Measurements from ENCODE around the gene CCDC177. TPM values are rescaled to one million over a fixed set of nuclear protein-coding genes. Genes with fewer than 3 reads are reported as not detected.
"Not testable (repeated sequence)": the region's sequence is repeated elsewhere in the genome, so short reads cannot be mapped to it uniquely, and the experiment has no call there.

Gene CCDC177
- total RNA-seq, 1 donor from 2014 or later = 0.08 TPM

- ATAC-seq = no peak
Observed at GRCh38 chr14:69600304-69600891, 25.7 kb upstream of the CCDC177 start.

GRCh38 chr14:69599431-69599830 is 24.8 kb upstream of the CCDC177 start:
- DNase-seq (ENCODE audit: low spot score); ATAC-seq: not testable (repeated sequence)

More at GRCh38 chr14:69600304-69600891, 25.7 kb upstream of the CCDC177 start:
- DNase-seq (ENCODE audit: low spot score) = no peak

DNA sequence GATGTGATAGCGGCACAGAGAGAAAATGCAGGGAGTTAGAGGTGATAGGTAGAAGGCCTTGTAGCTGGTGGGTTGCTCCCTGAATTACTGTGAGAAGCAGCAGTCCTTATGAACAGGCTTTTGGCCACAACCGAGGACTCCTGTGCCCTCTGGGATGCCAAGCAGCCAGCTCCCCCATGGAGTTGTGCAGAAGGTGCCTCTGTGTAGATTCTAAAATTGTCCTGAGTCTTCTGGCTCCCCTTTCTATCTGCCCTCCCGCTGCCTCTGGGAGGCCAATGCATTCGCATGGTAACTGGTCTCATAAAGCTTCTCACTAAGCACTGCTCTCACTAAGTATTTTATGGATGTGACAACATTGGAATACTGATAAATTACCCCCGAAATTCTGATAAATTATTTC is 20.7 kb upstream of the CCDC177 start:
- no peak for ATAC-seq
- no peak for DNase-seq (ENCODE audit: low spot score)

DNA sequence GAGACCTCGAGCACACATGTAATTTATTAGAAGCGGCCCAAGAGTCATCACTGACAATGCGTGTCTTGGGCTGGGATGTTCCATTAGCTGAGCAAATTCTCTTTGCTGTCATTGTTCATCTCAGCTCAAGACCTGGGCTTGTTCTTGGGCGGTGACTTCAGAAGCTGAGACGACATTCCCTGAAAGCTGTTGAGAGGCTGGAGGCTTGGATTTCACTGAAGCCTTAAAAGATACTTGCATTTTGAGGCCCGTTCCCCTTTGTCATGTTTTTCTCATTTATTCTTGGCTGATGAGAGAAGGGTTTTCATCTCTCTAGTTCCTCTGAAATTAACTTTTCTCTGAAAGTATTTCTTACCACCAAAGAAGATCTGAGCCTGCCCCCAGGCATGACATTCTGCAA is 20.2 kb upstream of the CCDC177 start:
- DNase-seq (ENCODE audit: low spot score) (no peak), ATAC-seq (no peak)

DNA sequence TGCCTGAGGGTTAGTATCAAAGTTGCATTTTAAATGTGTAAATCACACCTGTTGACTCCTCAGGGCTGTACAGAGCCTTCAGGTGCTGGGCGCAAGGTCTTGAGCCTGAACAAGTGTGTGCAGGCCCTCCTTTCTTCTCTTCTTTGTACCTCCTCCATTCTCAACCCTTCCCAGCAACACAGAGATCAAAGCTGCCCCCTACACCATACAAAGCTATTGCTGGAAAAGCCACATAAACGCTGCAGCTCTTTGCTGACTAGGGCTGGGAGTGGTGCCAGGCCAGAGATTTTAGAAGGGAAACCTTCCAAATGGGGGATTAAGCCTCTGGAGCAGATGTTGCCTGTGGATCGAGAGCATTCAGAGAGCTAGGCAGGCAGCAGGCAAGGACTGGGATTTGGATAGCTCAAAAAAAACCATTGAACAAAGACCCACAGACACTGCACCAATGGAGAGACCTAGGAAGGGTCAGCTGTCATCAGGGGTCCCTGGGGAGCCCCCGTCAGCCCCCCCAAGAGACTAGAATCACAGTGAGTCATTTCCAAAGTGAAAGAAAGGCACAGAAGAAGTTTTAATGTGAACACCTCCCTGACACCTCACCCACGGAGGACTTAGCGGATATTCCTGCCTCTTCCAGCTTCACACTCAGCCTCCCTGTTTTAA is 18.5 kb upstream of the CCDC177 start:
- no peak for DNase-seq (ENCODE audit: low spot score)
- no peak for ATAC-seq

DNA sequence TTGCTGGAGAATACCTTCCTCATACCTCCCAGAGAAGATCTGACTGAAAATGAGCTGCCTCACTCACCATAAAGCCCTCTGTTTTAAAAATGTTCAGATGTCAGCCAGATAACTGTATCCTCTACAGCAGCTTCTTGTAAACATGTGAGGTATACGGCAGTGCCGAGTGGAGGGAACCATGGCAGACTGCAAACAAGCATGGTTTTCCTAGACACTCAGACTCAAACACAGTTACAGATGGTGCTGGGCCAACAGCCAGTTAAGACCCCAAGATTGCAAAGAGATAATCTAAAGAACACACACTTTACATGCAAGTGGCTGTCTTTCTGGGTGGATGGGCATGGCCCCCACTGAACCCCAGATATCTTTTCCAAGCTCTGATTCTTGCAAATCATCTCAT is 16.6 kb upstream of the CCDC177 start:
- DNase-seq (ENCODE audit: low spot score) = no peak
- no peak for ATAC-seq

GRCh38 chr14:69587389-69587788 is 12.7 kb upstream of the CCDC177 start:
- no peak for DNase-seq (ENCODE audit: low spot score)
- ATAC-seq = no peak

- ATAC-seq (no peak), DNase-seq (ENCODE audit: low spot score) (no peak)
Observed at GRCh38 chr14:69586404-69586803, 11.7 kb upstream of the CCDC177 start.

DNA sequence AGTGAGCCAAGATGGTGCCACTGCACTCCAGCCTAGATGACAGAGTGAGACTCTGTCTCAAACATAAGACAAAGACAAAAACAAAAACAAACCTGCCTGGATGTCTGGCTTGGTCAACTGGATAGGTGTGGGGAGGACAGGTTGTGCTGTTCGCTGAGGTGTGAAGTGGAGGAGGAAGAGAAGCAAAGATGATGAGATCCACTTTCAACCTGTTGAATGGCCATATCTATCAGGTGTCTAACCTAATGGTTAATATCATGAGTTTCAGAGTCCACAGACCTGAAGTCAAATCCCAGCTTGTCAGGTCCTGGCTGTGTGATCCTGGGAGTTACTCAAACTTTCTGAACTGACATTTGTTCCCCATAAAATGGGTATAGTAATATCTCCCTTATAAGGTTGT is 9.7 kb upstream of the CCDC177 start:
- no peak for DNase-seq (ENCODE audit: low spot score)
- ATAC-seq = no peak

DNA sequence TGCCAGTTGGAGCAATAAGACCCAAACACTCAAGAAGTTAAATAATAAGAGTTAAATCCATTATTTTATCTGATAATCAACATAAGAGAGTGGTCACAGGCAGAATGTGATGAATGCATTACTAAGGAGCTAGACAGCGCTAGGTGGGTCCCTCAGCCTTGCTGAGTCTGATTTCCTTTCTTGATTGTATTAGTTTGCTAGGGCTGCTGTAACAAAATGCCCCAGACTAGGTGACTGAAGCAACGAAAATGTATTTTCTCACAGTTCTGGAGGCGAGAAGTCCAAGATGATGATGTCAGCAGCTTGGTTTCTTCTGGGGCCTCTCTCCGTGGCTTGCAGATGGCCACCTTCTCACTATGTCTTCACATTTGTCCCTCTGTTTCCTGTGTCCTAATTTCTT is 8.2 kb upstream of the CCDC177 start:
- ATAC-seq (no peak), DNase-seq (ENCODE audit: low spot score) (no peak)

DNA sequence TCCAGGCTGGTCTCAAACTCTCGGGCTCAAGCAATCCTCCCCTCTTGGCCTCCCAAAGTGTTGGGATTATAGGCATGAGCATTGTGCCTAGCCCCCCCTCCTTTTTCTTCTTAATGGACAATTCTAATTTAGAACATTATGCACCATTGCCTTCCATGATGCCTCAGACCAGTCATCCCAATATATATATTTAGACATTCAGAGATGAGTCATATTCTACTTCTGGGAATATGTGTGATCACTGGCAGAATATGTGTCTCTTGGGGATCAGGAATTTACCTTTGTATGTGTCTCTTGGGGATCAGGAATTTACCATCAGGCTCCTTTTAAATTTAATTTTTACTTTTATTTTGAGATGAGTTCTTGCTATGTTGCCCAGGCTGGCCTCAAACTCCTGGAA is 7.5 kb upstream of the CCDC177 start:
- DNase-seq (ENCODE audit: low spot score) (no peak), ATAC-seq (no peak)

GRCh38 chr14:69581316-69581935 is 6.8 kb upstream of the CCDC177 start:
- DNase-seq (ENCODE audit: low spot score) (no peak), ATAC-seq (no peak)

DNA sequence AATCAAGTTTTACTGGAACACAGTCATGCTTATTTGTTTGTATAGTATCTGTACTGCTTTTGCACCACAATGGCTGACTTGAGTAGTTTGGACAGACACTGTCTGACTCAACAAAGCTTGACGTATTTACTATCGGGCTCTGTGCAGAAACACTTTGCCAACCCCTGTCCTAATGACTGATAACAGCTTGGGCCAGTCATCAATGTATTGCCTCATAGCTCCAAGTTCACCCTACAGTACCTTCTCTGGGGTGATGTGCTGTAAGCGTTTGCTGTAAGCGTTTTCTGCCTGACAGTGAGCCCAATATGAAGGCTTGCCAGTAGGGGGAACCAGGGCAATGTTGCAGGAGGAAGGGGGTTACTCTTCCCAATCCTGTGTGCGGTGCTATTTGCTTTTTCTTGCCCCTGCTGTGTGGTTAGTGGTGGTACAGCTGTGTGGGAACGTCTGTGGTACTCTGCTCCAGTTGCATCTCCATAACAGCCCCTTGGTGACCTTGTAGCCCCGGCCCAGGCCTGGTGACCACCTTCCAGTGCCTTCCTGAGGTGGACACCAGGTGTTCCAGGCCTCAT is 5.4 kb upstream of the CCDC177 start:
- ATAC-seq = peak; percentile 92
- peak; percentile 80 for DNase-seq (ENCODE audit: low spot score)

GRCh38 chr14:69579476-69579875 is 4.8 kb upstream of the CCDC177 start:
- DNase-seq (ENCODE audit: low spot score) (no peak), ATAC-seq (no peak)

DNA sequence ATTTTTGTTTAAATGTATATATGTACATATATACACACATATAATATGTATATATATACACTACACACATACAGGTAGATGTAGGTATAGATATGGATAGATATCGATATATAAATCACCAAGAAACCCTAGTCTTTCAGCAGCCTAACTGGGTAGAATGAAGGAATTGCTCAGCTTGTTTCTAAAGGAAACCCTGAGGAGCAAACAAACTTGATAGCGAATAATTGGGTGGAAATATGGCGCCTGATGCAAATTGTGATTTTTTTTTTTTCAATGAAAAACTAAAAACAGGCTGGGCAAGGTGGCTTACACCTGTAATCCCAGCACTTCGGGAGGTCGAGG is 254 bp upstream of the CCDC177 start:
- DNase-seq (ENCODE audit: low spot score) (no peak), ATAC-seq (no peak)

- no peak for ATAC-seq
- DNase-seq (ENCODE audit: low spot score) = no peak
Observed at GRCh38 chr14:69573831-69574262, 824 bp downstream of the CCDC177 start.

GRCh38 chr14:69573205-69573830 is 1.4 kb downstream of the CCDC177 start:
- ATAC-seq = peak; percentile 2
- no peak for DNase-seq (ENCODE audit: low spot score)

GRCh38 chr14:69572841-69573135 is 1.9 kb downstream of the CCDC177 start:
- ATAC-seq (no peak), DNase-seq (ENCODE audit: low spot score) (no peak)

- peak; percentile 72 for ATAC-seq
Observed at GRCh38 chr14:69572030-69572840, 2.4 kb downstream of the CCDC177 start.

GRCh38 chr14:69571449-69572029 is 3.1 kb downstream of the CCDC177 start:
- ATAC-seq = no peak
- DNase-seq (ENCODE audit: low spot score) = no peak

More at GRCh38 chr14:69572030-69572840, 2.4 kb downstream of the CCDC177 start:
- peak; percentile 63 for DNase-seq (ENCODE audit: low spot score)

Data from left lobe of liver (tissue), 2 donors.